Choroid plexus epithelial cell (primary cell): ENCODE measurements around the gene CAMK1D.

Source experiments
- DNase-seq: peaks from one replicate; pipeline ENCODE4 v3.0.0-alpha.2; 2010; ENCODE audit warnings: low read depth
- H3K4me3 ChIP-seq: 2 replicates; pipeline ENCODE4 v1.5.1; 2011; ENCODE audit warnings: low read depth, mild to moderate bottlenecking, control low read depth, low read length, moderate library complexity
- TF ChIP-seq, protein P1 (sequence below): conservative IDR thresholded peaks from 2 replicates; pipeline ENCODE4 v1.5.1; 2011; ENCODE audit warnings: low read depth, mild to moderate bottlenecking, control low read depth, inconsistent platforms, low read length, moderate library complexity

CAMK1D gene

GRCh38 chr10:12790270-12790669, 440.9 kb downstream of the CAMK1D start:
- TF ChIP-seq, protein P1, sequence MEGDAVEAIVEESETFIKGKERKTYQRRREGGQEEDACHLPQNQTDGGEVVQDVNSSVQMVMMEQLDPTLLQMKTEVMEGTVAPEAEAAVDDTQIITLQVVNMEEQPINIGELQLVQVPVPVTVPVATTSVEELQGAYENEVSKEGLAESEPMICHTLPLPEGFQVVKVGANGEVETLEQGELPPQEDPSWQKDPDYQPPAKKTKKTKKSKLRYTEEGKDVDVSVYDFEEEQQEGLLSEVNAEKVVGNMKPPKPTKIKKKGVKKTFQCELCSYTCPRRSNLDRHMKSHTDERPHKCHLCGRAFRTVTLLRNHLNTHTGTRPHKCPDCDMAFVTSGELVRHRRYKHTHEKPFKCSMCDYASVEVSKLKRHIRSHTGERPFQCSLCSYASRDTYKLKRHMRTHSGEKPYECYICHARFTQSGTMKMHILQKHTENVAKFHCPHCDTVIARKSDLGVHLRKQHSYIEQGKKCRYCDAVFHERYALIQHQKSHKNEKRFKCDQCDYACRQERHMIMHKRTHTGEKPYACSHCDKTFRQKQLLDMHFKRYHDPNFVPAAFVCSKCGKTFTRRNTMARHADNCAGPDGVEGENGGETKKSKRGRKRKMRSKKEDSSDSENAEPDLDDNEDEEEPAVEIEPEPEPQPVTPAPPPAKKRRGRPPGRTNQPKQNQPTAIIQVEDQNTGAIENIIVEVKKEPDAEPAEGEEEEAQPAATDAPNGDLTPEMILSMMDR: no peak
- no peak for DNase-seq
- no peak overlapping the region for H3K4me3 ChIP-seq

GRCh38 chr10:12791728-12792127, 442.4 kb downstream of the CAMK1D start:
- no peak overlapping the region for H3K4me3 ChIP-seq
- TF ChIP-seq, protein P1: no peak
- no peak for DNase-seq

GRCh38 chr10:12792889-12793556, 443.7 kb downstream of the CAMK1D start:
- TF ChIP-seq, protein P1: no peak
- H3K4me3 ChIP-seq: no peak overlapping the region

DNA sequence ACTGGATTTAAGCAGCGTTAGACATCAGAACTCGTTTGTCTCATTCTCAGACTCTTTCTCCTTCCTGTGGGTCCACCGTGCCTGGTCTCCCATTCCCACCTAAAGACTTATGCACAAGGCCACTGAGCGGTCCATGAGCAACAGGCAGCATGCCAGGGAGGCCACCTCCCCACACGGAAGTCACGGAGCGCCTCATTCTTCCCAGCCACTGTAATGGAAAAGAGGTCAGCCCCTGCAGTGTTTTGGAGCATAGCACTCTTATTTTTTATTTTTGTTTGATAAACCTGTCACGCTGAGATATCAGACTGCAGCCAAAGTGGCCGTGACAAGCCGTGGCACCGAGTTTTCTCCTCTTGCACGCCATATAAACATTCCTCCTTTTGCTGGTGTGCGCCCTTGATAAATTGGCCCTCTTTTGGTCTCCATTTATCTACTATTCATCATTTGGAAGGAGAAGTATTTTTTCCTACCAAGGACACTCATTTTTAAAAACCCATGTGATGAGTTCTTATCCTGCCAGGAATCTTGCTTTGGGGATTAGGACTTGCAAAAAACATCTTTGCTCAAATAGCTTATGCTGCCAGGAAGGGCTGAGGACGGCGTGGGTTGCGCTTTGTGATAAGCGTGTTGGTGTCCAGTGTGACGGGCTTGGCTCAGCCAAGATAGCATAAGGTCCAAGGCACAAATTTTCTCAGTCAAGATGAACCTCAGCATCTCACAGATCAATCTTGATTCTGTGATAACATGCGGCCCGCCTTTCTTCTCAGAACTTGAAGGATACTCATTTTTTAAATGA, 446.2 kb downstream of the CAMK1D start:
- TF ChIP-seq, protein P1: no peak
- no peak for DNase-seq
- H3K4me3 ChIP-seq: no peak overlapping the region

More at GRCh38 chr10:12792889-12793556, 443.7 kb downstream of the CAMK1D start:
- no peak for DNase-seq

DNA sequence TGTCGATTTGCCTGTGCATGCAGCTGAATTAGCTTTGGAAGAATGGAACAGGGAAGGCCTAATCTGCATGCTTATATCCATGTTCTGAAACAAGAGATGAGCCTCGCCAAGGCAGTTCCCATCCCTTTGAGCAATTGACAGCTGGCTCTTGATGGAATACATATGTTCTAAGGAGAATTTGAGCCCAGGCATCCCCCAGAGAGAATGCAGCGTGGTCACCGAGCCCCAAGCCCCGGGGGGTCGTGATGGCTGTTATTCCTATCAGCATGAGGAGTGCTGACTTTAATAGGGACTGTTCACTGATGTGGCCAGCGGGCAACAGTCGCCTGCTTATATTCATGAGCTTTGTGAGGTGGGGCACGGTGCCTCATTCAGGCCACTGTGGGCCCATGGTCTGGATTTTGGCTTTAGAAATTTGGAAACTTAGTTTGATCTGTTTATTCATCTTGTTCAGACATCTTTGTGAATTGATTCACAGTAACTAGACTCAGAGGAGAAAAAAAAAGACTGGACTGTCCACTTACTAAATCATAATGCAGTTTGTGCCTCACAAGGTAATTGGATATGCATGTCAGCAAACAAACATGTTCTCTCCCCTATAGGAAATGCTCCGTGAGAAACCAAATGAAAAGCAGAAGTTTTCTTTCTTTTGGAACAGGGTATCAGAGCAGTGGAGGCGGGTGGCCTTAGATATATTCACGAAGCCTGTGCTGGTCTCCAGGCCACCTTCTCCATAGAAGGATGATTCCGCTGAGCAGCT, 447.2 kb downstream of the CAMK1D start:
- no peak overlapping the region for H3K4me3 ChIP-seq
- TF ChIP-seq, protein P1: no peak
- DNase-seq: peak; percentile 12

DNA sequence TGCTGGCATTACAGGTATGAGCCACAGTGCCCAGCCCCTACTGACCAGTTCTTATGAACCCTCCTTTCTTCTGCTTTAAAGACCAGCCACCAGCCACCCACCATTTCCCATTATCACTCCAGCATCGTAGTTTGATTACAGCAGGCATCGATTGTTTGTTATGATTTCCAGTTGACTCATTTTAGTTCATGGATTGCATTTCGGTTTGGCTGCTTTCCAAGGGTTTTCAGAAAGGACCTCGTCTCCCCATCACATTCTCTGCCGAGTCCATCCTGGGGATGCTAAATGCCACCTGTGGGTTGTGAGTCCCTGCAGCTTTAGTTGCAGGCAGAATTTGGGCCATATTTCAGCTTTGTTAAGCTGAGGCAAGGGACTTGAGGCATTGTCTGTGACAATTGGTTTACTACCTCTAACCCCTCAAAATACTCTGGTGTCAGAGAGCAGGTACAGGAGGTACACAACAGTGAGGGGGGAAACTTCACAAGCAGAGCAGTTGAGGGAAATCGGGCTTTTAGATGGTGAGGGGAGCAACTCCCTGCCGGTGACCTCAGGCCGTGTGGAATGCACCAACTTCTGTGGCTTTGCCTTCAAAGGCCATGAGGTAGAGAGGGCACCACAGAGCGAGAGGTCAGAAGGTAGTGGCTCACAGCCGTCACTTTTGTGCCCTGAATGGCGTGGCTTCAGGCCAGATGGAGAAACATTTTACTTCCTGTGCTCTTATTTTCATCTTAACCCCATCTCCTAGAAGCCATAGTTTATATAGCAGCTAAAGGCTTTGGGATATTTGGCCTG, 448.3 kb downstream of the CAMK1D start:
- TF ChIP-seq, protein P1: no peak
- peak; percentile 55 for DNase-seq
- no peak overlapping the region for H3K4me3 ChIP-seq
